Panc1 (cell line): ENCODE measurements around the gene VSX1. TPM values are rescaled to one million over a fixed set of nuclear protein-coding genes. Genes with fewer than 3 reads are reported as not detected.

Source experiments
- ATAC-seq: fragments of 200-7000 bp; cut with Tn5 transposase; 2 replicates; pipeline ENCODE4 v1.9.1; 2020; ENCODE audit warnings: mild to moderate bottlenecking, moderate library complexity
- BruUV-seq: library from RNA; stranded (reverse); fragments of 400-500 nt; replicated peaks from 2 replicates; lab custom pipeline; 2021; lab: Mats Ljungman, UMichigan
- CTCF ChIA-PET: fragments of 300-600 bp; sonication (Branson Sonifier 250); formaldehyde crosslinking; loops from one replicate; lab custom pipeline; 2022; ENCODE audit warnings: antibody characterized with exemption; lab: Charles Lee
- POLR2A ChIA-PET: fragments of 300-600 bp; sonication (Branson Sonifier 250); formaldehyde crosslinking; loops from one replicate; lab custom pipeline; 2022; ENCODE audit warnings: antibody characterized with exemption; lab: Charles Lee
- DNase-seq: peaks from one replicate; pipeline ENCODE4 v3.0.0-alpha.2; 2010; ENCODE audit warnings: low read depth, low spot score
- H3K27ac ChIP-seq: 2 replicates; pipeline ENCODE4 v1.5.1; 2011; ENCODE audit warnings: mild to moderate bottlenecking, low read length, inconsistent platforms
- H3K27me3 ChIP-seq: fragments of 200-500 bp; sonication (Bioruptor generic); 2 replicates; pipeline ENCODE4 v1.6.0; 2014; ENCODE audit warnings: low read length, inconsistent platforms; ENCODE audit not compliant: control insufficient read depth, insufficient read depth
- H3K36me3 ChIP-seq: fragments of 200-500 bp; sonication (Bioruptor generic); 2 replicates; pipeline ENCODE4 v1.5.1; 2014; ENCODE audit warnings: inconsistent platforms, mild to moderate bottlenecking, low read length, moderate library complexity; ENCODE audit not compliant: control insufficient read depth, insufficient read depth
- H3K4me1 ChIP-seq: 2 replicates; pipeline ENCODE4 v1.5.1; 2011; ENCODE audit warnings: inconsistent platforms, mild to moderate bottlenecking, low read length, moderate library complexity; ENCODE audit not compliant: control insufficient read depth, insufficient read depth
- H3K4me3 ChIP-seq, 2 experiments: 2 replicates each; pipeline ENCODE4 v1.5.1; 2011 to 2012; ENCODE audit warnings: low read depth in 2 of 2, low read length in 2 of 2, mild to moderate bottlenecking in 2 of 2, inconsistent platforms in 1 of 2, moderate library complexity in 1 of 2
- H3K9me3 ChIP-seq: fragments of 200-500 bp; sonication (Bioruptor generic); 2 replicates; pipeline ENCODE4 v1.5.1; 2014; ENCODE audit warnings: low read depth, mild to moderate bottlenecking, inconsistent platforms, low read length, moderate library complexity; ENCODE audit not compliant: control insufficient read depth, insufficient read depth
- CTCF ChIP-seq: fragments of 450-650 bp; IDR thresholded peaks from 2 replicates; pipeline ENCODE4 v1.5.1; 2017; ENCODE audit warnings: mild to moderate bottlenecking
- POLR2AphosphoS5 ChIP-seq: IDR thresholded peaks from 2 replicates; pipeline ENCODE4 v1.6.1; 2012; ENCODE audit warnings: mild to moderate bottlenecking, low read depth, low read length, moderate library complexity
- REST ChIP-seq, 2 experiments: IDR thresholded peaks; 2 replicates each; pipeline ENCODE4 v1.6.1; 2011 to 2012; ENCODE audit warnings: low read depth in 2 of 2, control low read depth in 1 of 2, low read length in 1 of 2, mild to moderate bottlenecking in 1 of 2, moderate library complexity in 1 of 2; ENCODE audit not compliant: insufficient read depth in 1 of 2
- SIN3A ChIP-seq: IDR thresholded peaks from 2 replicates; pipeline ENCODE4 v1.6.1; 2012; ENCODE audit warnings: low read depth, mild to moderate bottlenecking, low read length, moderate library complexity, borderline replicate concordance; ENCODE audit not compliant: insufficient read depth
- TCF7L2 ChIP-seq: IDR thresholded peaks from 2 replicates; pipeline ENCODE4 v1.6.1; 2011; ENCODE audit warnings: mild to moderate bottlenecking, low read depth, low read length, inconsistent platforms
- in situ Hi-C: cut with HindIII; loops from 2 replicates; pipeline ENCODE4 v1.10.0; 2016; ENCODE audit warnings: low sequenced_read_pairs, low pct_unique_long_range_greater_than_20kb
- intact Hi-C: fragments of 100-400 bp; cut with micrococcal nuclease; formaldehyde crosslinking; loops from one replicate; pipeline ENCODE4 v1.10.0; 2022; ENCODE audit not compliant: unreplicated experiment
- total RNA-seq: library from RNA; stranded (reverse); gene quantifications from one replicate; pipeline ENCODE4 v1.2.1, GENCODE V29; 2021; ENCODE audit not compliant: unreplicated experiment

Gene VSX1
- total RNA-seq, 1 experiment from 2014 or later, result 0.21 TPM

- Histone ChIP-seq H3K4me1 (no peaks in the 10 kb centered on the region), H3K9me3 (no peaks in the 10 kb centered on the region), H3K27me3 (no peaks in the 10 kb centered on the region), H3K27ac (no peak overlapping the region), H3K36me3 (no peaks in the 10 kb centered on the region), H3K4me3 (no peak overlapping the region)
- no TSS peak for BruUV-seq
- intact Hi-C loops (no loop called here), in situ Hi-C loops (no loop called here)
- ChIA-PET CTCF (no interaction called here), POLR2A (no interaction called here)
- TF ChIP-seq POLR2AphosphoS5, result no peak
- TF ChIP-seq CTCF, result no peak
- TF ChIP-seq TCF7L2, result no peak
- no peak for TF ChIP-seq SIN3A
- no peak for TF ChIP-seq REST (IDR thresholded peaks at IDR 0.05; ENCODE audit: insufficient read depth in 1 of 2, low read depth in 2 of 2, low read length in 1 of 2)
- ATAC-seq (no peak), DNase-seq (no peak)
Measured at GRCh38 chr20:25129428-25129827, 47.5 kb upstream of the VSX1 start.

- in situ Hi-C loops, result no loop called here
- no peak for ATAC-seq
- CTCF ChIA-PET, result no interaction called here
Measured at GRCh38 chr20:25128649-25129048, 46.7 kb upstream of the VSX1 start.

More at GRCh38 chr20:25128649-25129048, 46.7 kb upstream of the VSX1 start:
- no peaks in the 10 kb centered on the region for H3K9me3 ChIP-seq
- H3K27ac ChIP-seq, result no peak overlapping the region
- TF ChIP-seq POLR2AphosphoS5 (no peak), CTCF (no peak), TCF7L2 (no peak), SIN3A (no peak), REST (IDR thresholded peaks at IDR 0.05; ENCODE audit: insufficient read depth in 1 of 2, low read depth in 2 of 2, low read length in 1 of 2) (no peak)
- DNase-seq, result no peak
- H3K27me3 ChIP-seq, result no peaks in the 10 kb centered on the region
- H3K36me3 ChIP-seq, result no peaks in the 10 kb centered on the region
- H3K4me3 ChIP-seq, result no peak overlapping the region
- POLR2A ChIA-PET, result no interaction called here
- BruUV-seq, result no TSS peak
- intact Hi-C loops, result no loop called here
- no peaks in the 10 kb centered on the region for H3K4me1 ChIP-seq
